ENCODE data around the gene ESPN. TPM values are rescaled to one million over a fixed set of nuclear protein-coding genes. Genes with fewer than 3 reads are reported as not detected.

The ESPN gene
- total RNA-seq, 2 donors from 2014 or later, result 0.47 TPM; not detected in 1

DNA sequence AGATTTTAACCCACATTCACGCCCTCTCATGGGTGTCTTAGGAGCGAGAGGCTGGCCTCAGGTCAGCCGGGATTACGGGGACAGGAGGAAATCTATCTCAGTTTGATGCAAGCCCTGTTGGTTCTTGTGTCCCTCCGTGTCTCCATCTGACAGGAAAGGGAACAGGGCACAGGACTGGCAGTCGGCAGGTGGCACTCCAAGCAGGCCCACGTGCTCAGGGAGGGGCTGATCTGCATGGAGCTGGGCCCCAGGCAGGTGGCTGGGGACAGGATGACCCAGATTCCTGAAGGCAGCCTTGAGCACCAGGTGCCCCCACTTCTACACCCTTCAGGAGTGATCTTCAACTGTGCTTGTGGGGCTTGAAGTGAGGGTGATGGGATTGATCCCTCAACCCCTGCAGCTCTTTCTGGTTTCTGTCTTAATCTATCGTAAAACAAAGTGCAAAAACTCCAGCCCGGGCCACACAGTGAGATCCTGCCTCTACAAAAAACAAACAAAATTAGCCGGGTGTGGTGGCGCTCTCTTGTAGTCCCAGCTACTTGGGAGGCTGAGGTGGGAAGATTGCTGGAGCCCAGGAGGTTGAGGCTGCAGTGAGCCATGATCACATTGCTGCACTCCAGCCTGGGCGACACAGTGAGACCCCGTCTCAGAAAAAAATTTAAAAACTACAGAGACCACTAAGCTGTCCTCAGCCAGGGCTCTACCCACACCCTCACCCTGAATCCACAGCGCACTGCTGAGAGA, 58.6 kb downstream of the ESPN start:
- TF ChIP-seq, protein P1, sequence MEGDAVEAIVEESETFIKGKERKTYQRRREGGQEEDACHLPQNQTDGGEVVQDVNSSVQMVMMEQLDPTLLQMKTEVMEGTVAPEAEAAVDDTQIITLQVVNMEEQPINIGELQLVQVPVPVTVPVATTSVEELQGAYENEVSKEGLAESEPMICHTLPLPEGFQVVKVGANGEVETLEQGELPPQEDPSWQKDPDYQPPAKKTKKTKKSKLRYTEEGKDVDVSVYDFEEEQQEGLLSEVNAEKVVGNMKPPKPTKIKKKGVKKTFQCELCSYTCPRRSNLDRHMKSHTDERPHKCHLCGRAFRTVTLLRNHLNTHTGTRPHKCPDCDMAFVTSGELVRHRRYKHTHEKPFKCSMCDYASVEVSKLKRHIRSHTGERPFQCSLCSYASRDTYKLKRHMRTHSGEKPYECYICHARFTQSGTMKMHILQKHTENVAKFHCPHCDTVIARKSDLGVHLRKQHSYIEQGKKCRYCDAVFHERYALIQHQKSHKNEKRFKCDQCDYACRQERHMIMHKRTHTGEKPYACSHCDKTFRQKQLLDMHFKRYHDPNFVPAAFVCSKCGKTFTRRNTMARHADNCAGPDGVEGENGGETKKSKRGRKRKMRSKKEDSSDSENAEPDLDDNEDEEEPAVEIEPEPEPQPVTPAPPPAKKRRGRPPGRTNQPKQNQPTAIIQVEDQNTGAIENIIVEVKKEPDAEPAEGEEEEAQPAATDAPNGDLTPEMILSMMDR (IDR thresholded peaks at IDR 0.05), result no peak
- no peak overlapping the region for H3K4me3 ChIP-seq
- DNase-seq (ENCODE audit: low spot score), result no peak
- no peaks in the 10 kb centered on the region for H3K36me3 ChIP-seq
- H3K27ac ChIP-seq, result no peak overlapping the region
- H3K4me1 ChIP-seq, result peaks cover 0 to 21% of the 10 kb centered on the region in 2 donors
- H3K27me3 ChIP-seq, result no peaks in the 10 kb centered on the region
- no peaks in the 10 kb centered on the region for H3K9me3 ChIP-seq

- no peak for DNase-seq (ENCODE audit: low spot score)
- Histone ChIP-seq H3K4me3 (no peak overlapping the region), H3K27ac (no peak overlapping the region), H3K9me3 (no peaks in the 10 kb centered on the region), H3K27me3 (no peaks in the 10 kb centered on the region), H3K36me3 (no peaks in the 10 kb centered on the region), H3K4me1 (peaks cover 0 to 22% of the 10 kb centered on the region in 2 donors)
- TF ChIP-seq, protein P1 (IDR thresholded peaks at IDR 0.05), result no peak
Measured at GRCh38 chr1:6483761-6484117, 59.2 kb downstream of the ESPN start.

- Histone ChIP-seq H3K27ac (peak overlapping the region; percentile 52 to 55), H3K4me3 (peak overlapping the region; percentile 39 to 60), H3K9me3 (no peaks in the 10 kb centered on the region), H3K36me3 (no peaks in the 10 kb centered on the region), H3K27me3 (no peaks in the 10 kb centered on the region), H3K4me1 (peaks cover 0 to 33% of the 10 kb centered on the region in 2 donors)
- no peak for DNase-seq (ENCODE audit: low spot score)
- TF ChIP-seq, protein P1 (IDR thresholded peaks at IDR 0.05), result no peak
Measured at GRCh38 chr1:6484826-6485167, 60.2 kb downstream of the ESPN start.

GRCh38 chr1:6485168-6486101, 60.9 kb downstream of the ESPN start:
- no peak for DNase-seq (ENCODE audit: low spot score)
- no peaks in the 10 kb centered on the region for H3K27me3 ChIP-seq
- peak overlapping the region; percentile 52 to 55 for H3K27ac ChIP-seq
- peaks cover 0 to 39% of the 10 kb centered on the region in 2 donors for H3K4me1 ChIP-seq
- TF ChIP-seq, protein P1 (IDR thresholded peaks at IDR 0.05), result no peak
- H3K36me3 ChIP-seq, result no peaks in the 10 kb centered on the region
- H3K4me3 ChIP-seq, result peak overlapping the region; percentile 39 to 60
- no peaks in the 10 kb centered on the region for H3K9me3 ChIP-seq

DNA sequence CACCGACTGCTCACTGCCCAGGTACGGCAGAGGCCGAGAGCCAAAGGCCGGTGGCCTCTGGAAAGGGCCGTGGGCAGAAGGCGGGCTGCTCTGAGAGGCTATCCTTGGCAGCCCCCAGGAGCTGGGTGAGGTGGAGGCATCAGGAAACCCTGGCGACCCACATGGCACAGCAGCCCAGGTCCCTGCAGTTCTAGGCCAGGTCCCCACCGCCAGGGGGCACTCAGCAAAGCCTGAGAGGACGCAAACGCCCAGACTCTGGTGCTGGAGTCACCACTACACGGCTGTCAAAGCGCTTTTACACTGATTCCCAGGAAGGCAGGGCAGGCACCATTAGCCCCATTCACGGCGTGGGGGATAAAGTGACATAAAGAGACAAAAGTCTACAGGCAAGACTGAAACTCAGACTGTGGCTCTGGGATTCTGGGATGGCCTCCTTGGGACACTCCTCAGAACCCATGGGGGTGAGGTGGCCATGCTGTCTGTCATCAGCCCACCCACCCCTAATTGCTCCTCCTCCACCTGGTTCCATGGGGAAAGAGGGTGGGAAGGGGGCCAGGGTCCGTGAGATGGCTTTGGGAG, 61.9 kb downstream of the ESPN start:
- DNase-seq (ENCODE audit: low spot score), result peak; percentile 88
- TF ChIP-seq, protein P1 (IDR thresholded peaks at IDR 0.05), result peak; percentile 68 to 92
- no peaks in the 10 kb centered on the region for H3K27me3 ChIP-seq
- H3K27ac ChIP-seq, result no peak overlapping the region
- H3K4me1 ChIP-seq, result peaks cover 0 to 50% of the 10 kb centered on the region in 2 donors
- H3K4me3 ChIP-seq, result peak overlapping the region in 1 of 2 donors; percentile 60
- H3K9me3 ChIP-seq, result no peaks in the 10 kb centered on the region
- H3K36me3 ChIP-seq, result no peaks in the 10 kb centered on the region
